A549 (cell line): ENCODE data around the gene SLC49A3.

Experiments
- CTCF ChIP-seq: fragments of >200 bp; sonication (Bioruptor Twin); formaldehyde crosslinking; IDR thresholded peaks from 3 replicates; pipeline ENCODE4 v1.5.1; 2016
- REST ChIP-seq: fragments of 200-600 bp; sonication (generic); IDR thresholded peaks from 2 replicates; pipeline ENCODE4 v1.6.1; 2016; ENCODE audit warnings: antibody characterized with exemption, mild to moderate bottlenecking, moderate library complexity
- SMC3 ChIP-seq: fragments of >200 bp; sonication (Bioruptor Twin); formaldehyde crosslinking; IDR thresholded peaks from 3 replicates; pipeline ENCODE4 v1.6.1; 2018; ENCODE audit warnings: inconsistent platforms

- no peak for TF ChIP-seq CTCF
- TF ChIP-seq SMC3 = no peak
- no peak for TF ChIP-seq REST
Observed at GRCh38 chr4:665381-665750, 23.6 kb downstream of the SLC49A3 start.
